Progenitor cell of endocrine pancreas (in vitro differentiated cells): Measurements from ENCODE around the gene FLOT1. TPM values are rescaled to one million over a fixed set of nuclear protein-coding genes. Genes with fewer than 3 reads are reported as not detected.
A peak's percentile ranks its signal among the peaks of the same experiment; 100 is the strongest.

ENCODE experiments used
- DNase-seq: peaks from one replicate; pipeline ENCODE4 v3.0.0; 2021; ENCODE audit warnings: low spot score; ENCODE audit not compliant: unreplicated experiment
- H3K27ac Mint-ChIP-seq: 2 replicates; pipeline ENCODE4 v1.8.0; 2021; ENCODE audit warnings: mild to moderate bottlenecking, moderate library complexity, mixed read lengths
- H3K27me3 Mint-ChIP-seq: 2 replicates; pipeline ENCODE4 v1.8.0; 2021; ENCODE audit warnings: mixed read lengths
- H3K36me3 Mint-ChIP-seq: 2 replicates; pipeline ENCODE4 v1.8.0; 2022; ENCODE audit warnings: mixed read lengths; ENCODE audit not compliant: insufficient read depth
- H3K4me1 Mint-ChIP-seq: 2 replicates; pipeline ENCODE4 v1.8.0; 2021; ENCODE audit warnings: low read depth, mixed read lengths
- H3K4me3 Mint-ChIP-seq: 2 replicates; pipeline ENCODE4 v1.8.0; 2021; ENCODE audit warnings: low read depth, mild to moderate bottlenecking, moderate library complexity, mixed read lengths
- H3K9me3 Mint-ChIP-seq: 2 replicates; pipeline ENCODE4 v1.8.0; 2021; ENCODE audit warnings: low read depth, mixed read lengths
- CTCF ChIP-seq: fragments of 200-600 bp; sonication (generic); IDR thresholded peaks from one replicate; pipeline ENCODE4 v1.5.0; 2021; ENCODE audit warnings: antibody characterized with exemption, mild to moderate bottlenecking; ENCODE audit not compliant: unreplicated experiment
- total RNA-seq: library from RNA; stranded (reverse); gene quantifications from 2 replicates; pipeline ENCODE4 v1.2.1, GENCODE V29; 2021

The FLOT1 gene
- total RNA-seq, 1 donor from 2014 or later = 115 TPM

GRCh38 chr6:30700340-30700739 is 42.1 kb downstream of the FLOT1 start:
- H3K36me3 Mint-ChIP-seq = peaks cover 22% of the 10 kb centered on the region
- no peak overlapping the region for H3K4me3 Mint-ChIP-seq
- DNase-seq = no peak
- H3K27ac Mint-ChIP-seq = no peak overlapping the region
- H3K27me3 Mint-ChIP-seq = no peaks in the 10 kb centered on the region
- no peak for TF ChIP-seq CTCF
- no peaks in the 10 kb centered on the region for H3K9me3 Mint-ChIP-seq
- peaks cover under 1% of the 10 kb centered on the region for H3K4me1 Mint-ChIP-seq

GRCh38 chr6:30696432-30696831 is 46.1 kb downstream of the FLOT1 start:
- TF ChIP-seq CTCF = no peak
- peaks cover 5% of the 10 kb centered on the region for H3K36me3 Mint-ChIP-seq
- H3K4me3 Mint-ChIP-seq = no peak overlapping the region

GRCh38 chr6:30691208-30691847 is 51.2 kb downstream of the FLOT1 start:
- H3K27ac Mint-ChIP-seq = peak overlapping the region; percentile 79
- no peak for DNase-seq
- peak overlapping the region; percentile 92 for H3K4me3 Mint-ChIP-seq
- H3K4me1 Mint-ChIP-seq = peaks cover 31% of the 10 kb centered on the region
- no peaks in the 10 kb centered on the region for H3K9me3 Mint-ChIP-seq
- TF ChIP-seq CTCF = no peak
- no peaks in the 10 kb centered on the region for H3K36me3 Mint-ChIP-seq
- H3K27me3 Mint-ChIP-seq = no peaks in the 10 kb centered on the region

More at GRCh38 chr6:30696432-30696831, 46.1 kb downstream of the FLOT1 start:
- no peaks in the 10 kb centered on the region for H3K9me3 Mint-ChIP-seq
- H3K4me1 Mint-ChIP-seq = peaks cover 8% of the 10 kb centered on the region
- H3K27me3 Mint-ChIP-seq = no peaks in the 10 kb centered on the region
- H3K27ac Mint-ChIP-seq = no peak overlapping the region
- no peak for DNase-seq

- DNase-seq = peak; percentile 69
- peaks cover 35% of the 10 kb centered on the region for H3K4me1 Mint-ChIP-seq
Measured at GRCh38 chr6:30690403-30691207, 51.9 kb downstream of the FLOT1 start, which contains the start of gene NRM. TSS of gene NRM (minus strand) at chr6:30690984. CDS start at chr6:30690974, 10 bp downstream.

More at GRCh38 chr6:30690403-30691207, 51.9 kb downstream of the FLOT1 start, which contains the start of gene NRM:
- no peak for TF ChIP-seq CTCF
- H3K9me3 Mint-ChIP-seq = no peaks in the 10 kb centered on the region
- H3K36me3 Mint-ChIP-seq = no peaks in the 10 kb centered on the region
- peak within 1 kb of the TSS; percentile 92 for H3K4me3 Mint-ChIP-seq
- peak within 1 kb of the TSS; percentile 92 for H3K27ac Mint-ChIP-seq
- H3K27me3 Mint-ChIP-seq = no peaks in the 10 kb centered on the region
